GM12874 (cell line): Measurements from ENCODE around the gene OXCT1.

Experiments used
- TF ChIP-seq, protein P1 (sequence below): IDR thresholded peaks from 2 replicates; pipeline ENCODE4 v1.5.1; 2011; ENCODE audit warnings: low read depth, mild to moderate bottlenecking, control low read depth, low read length, moderate library complexity; ENCODE audit not compliant: insufficient read depth

Gene OXCT1

GRCh38 chr5:41789434-41789833, 80.8 kb downstream of the OXCT1 start:
- TF ChIP-seq, protein P1, sequence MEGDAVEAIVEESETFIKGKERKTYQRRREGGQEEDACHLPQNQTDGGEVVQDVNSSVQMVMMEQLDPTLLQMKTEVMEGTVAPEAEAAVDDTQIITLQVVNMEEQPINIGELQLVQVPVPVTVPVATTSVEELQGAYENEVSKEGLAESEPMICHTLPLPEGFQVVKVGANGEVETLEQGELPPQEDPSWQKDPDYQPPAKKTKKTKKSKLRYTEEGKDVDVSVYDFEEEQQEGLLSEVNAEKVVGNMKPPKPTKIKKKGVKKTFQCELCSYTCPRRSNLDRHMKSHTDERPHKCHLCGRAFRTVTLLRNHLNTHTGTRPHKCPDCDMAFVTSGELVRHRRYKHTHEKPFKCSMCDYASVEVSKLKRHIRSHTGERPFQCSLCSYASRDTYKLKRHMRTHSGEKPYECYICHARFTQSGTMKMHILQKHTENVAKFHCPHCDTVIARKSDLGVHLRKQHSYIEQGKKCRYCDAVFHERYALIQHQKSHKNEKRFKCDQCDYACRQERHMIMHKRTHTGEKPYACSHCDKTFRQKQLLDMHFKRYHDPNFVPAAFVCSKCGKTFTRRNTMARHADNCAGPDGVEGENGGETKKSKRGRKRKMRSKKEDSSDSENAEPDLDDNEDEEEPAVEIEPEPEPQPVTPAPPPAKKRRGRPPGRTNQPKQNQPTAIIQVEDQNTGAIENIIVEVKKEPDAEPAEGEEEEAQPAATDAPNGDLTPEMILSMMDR: no peak

DNA sequence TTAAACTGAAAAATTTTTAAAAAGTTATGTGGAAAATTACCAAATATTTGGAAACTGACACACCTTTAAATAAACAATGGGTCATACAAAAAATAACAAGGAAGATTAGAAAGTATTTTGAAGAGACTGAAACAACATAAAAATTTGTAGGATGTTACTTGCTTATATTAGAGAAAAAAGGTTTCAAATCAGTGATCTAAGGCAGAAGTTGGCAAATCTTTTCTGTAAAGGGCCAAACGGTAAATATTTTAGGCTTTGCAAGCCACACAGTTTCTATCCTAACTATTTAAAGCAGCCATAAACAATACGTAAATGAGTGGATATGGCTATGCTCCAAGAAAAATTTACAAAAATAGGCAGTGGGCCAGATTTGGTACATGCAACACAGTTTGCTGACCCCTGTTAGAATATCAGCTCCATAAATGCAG, 81.3 kb downstream of the OXCT1 start:
- TF ChIP-seq, protein P1: no peak

GRCh38 chr5:41787265-41787664, 83.0 kb downstream of the OXCT1 start:
- TF ChIP-seq, protein P1: no peak

GRCh38 chr5:41785061-41785460, 85.2 kb downstream of the OXCT1 start:
- TF ChIP-seq, protein P1: no peak

- TF ChIP-seq, protein P1: no peak
Measured at GRCh38 chr5:41778410-41778809, 91.8 kb downstream of the OXCT1 start.

- TF ChIP-seq, protein P1: no peak
Measured at GRCh38 chr5:41776435-41776834, 93.8 kb downstream of the OXCT1 start.

DNA sequence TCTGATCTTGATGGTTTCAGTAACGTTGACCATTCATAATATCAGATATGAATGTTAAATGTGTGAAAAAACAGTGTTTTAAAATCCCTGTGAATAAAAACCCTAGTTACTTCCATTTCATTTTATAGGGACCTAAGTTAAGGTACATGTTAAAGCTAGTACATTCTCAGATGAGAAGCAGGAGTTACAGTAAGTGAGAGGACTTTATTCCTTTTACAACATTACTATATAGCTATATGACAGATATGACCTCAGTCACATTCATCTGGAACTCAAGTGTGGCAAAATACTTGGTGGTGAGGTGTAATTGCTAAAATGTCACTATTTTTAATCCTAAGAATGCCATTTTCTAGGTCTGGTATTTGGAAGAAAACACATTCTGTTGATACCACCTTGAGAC, 96.4 kb downstream of the OXCT1 start:
- TF ChIP-seq, protein P1: no peak
